Tibial nerve (tissue), 4 donors: ENCODE results near the gene GMDS.

ENCODE experiments used
- EP300 ChIP-seq, 2 donors: sonication (generic); formaldehyde crosslinking; IDR thresholded peaks; one replicate each; pipeline ENCODE4 v1.6.1; 2017; ENCODE audit warnings: antibody characterized with exemption in 2 of 2, mild to moderate bottlenecking in 1 of 2
- TF ChIP-seq, protein P1 (sequence below), 5 experiments: fragments of 200-600 bp in 3 of 5; fragments of 450-650 bp in 2 of 5; sonication (generic) in 3 of 5; IDR thresholded peaks; one replicate each; pipeline ENCODE4 v1.5.1; 2016 to 2019; ENCODE audit warnings: antibody characterized with exemption in 5 of 5, mild to moderate bottlenecking in 3 of 5, moderate library complexity in 2 of 5

DNA sequence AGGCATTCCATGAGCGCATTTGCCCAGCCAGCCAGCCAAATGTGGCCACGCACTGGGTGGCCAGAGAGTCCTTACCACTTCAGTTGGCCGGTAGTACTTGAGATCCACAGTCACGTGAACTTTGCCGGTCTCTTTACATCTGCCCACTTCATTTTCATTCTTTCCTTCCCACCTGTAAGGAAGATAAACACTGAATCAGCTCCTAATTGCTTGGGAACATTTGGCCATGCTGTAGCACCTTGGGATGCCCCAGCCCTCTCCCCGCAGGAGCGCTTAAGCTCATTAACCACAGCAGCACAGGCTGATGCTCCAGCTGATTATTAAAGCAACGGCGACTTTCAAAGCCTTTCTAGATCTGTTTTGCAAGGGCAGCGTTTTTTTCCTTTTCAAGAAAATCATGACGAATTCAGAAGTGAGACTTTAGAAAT lies 519.0 kb downstream of the GMDS start:
- no peak for TF ChIP-seq EP300 (IDR thresholded peaks at IDR 0.05)
- TF ChIP-seq, protein P1, sequence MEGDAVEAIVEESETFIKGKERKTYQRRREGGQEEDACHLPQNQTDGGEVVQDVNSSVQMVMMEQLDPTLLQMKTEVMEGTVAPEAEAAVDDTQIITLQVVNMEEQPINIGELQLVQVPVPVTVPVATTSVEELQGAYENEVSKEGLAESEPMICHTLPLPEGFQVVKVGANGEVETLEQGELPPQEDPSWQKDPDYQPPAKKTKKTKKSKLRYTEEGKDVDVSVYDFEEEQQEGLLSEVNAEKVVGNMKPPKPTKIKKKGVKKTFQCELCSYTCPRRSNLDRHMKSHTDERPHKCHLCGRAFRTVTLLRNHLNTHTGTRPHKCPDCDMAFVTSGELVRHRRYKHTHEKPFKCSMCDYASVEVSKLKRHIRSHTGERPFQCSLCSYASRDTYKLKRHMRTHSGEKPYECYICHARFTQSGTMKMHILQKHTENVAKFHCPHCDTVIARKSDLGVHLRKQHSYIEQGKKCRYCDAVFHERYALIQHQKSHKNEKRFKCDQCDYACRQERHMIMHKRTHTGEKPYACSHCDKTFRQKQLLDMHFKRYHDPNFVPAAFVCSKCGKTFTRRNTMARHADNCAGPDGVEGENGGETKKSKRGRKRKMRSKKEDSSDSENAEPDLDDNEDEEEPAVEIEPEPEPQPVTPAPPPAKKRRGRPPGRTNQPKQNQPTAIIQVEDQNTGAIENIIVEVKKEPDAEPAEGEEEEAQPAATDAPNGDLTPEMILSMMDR (IDR thresholded peaks at IDR 0.05): no peak
